Glomerular visceral epithelial cell (primary cell): ENCODE results near the gene MMD.
A peak's percentile ranks its signal among the peaks of the same experiment; 100 is the strongest.
"Not testable (repeated sequence)": the region's sequence is repeated elsewhere in the genome, so short reads cannot be mapped to it uniquely, and the experiment has no call there.

Experiments used
- DNase-seq: peaks from one replicate; pipeline ENCODE4 v3.0.0-alpha.2; 2016; ENCODE audit errors: extremely low spot score

MMD gene

DNA sequence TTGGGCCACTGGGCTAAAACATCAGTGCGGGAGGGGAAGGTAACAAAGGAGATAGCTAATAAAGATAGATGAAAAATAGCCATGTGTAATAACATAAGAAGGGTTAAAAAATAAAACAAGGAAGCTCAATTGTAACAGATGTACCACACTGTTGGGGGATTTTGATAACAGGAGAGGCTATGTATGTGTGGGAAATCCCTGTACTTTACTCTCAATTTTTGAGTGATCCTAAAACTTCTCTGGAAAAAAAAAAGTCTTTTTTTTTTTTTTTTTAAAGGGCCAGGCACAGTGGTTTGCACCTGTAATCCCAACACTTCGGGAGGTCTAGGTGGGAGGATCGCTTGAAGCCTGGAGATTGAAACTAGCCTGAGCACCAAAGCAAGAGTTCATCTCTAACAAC is 1.9 kb upstream of the MMD start:
- no peak for DNase-seq

DNA sequence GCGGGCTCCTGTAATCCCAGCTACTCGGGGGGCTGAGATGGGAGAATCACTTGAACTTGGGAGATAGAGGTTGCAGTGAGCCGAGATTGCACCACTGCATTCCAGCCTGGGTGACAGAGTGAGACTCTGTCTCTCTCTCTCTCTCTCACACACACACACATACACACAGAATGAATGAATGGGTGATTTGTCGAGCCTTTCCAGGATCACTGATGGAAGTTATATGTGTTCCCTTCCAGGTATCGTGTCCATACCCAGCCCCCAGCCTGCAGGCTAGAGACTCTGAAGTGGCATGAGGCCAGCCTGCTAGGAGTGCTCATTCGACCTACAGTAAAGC is 1.2 kb upstream of the MMD start:
- DNase-seq: not testable (repeated sequence)

DNA sequence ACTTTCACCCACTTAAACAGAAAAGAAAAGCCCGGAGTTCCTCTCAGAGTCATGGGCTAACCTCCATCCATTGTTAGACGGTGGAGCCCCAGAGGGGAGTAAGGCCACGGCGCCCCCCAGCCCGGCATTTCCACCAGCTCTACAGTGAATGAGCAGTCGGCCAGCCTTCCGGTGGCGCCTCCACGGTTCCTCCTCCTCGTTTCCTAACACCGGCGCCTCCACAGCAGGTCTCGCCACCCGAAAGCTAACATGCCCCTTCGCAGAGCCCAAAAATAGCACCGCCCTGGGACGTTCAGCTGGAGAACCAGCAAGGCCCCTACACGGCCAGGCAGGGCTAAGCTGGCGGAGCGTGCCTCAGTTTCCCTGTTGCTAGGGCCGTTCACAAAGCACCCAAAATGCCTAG is 858 bp downstream of the MMD start:
- DNase-seq: no peak

DNA sequence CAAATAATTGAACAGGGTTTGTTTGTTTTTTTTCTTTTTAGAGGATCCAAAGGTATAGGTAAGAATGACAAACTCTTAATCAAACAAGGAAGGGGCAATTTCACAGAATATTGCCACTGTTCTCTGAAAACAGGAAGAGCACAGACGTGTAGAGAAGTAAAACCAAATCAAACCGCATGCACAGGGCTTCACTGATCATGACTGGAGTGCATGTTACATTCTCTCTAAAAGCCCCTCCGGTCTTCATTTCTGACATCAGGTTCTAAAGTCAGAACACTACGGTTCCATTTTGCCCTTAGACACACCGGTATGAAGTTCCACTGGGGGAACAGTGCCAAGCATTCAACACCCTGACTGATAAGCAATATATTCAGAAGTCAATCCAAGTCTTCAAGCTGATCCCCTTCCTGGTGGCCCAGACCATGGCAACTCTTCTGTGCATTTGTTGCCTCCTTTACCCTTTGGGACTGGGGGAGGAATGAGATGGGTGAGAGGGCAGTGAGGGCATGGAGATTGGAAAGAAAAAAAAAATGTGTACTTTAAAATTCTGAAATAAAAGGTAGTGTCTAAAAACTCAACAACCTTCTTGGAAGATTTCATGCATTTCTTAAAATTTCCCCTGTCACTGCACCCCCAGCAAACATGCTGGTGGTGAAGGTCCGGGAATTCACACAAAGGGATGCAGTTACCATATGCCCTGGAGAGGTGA is 1.4 kb downstream of the MMD start:
- no peak for DNase-seq

DNA sequence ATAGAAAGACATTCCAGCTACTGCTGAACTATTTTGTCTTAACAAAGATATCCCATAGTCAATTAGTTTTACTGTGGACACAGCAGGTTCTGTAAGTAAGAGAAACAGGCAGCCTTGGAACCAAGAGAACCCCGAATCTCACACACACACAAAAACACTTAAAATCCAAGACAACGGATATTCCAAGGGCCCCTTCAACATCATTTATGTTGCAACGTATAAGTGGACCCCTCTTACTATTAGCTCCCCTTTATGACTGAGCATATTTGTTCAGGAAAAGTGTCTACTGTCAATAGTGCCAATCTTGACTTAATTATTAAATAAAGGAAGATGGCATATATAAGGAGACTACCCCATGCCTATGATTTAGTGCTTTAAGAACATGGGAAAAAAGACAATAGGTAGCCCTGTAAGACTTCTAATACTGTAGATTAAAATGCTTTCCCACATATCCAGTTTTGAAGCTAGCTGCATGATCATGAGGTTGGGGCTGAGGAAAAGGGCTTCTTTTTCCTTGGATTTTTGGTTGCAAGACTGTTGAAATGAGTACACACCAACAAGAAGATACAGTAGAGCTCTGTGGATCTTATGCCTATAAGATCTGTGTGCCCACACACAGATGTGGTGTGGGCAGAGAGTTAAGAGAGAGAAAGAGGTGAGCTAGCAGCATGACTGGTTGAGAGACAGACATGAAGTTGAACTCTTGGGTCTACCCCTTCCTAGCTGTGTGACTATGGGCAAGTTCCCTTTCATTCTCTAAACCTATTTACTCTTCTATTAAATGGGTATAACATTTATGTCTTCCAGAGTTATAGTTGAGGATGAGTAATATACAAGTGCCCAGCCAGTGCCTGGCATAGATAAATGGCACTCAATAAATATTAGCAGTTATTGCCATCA is 3.0 kb downstream of the MMD start:
- DNase-seq: no peak

DNA sequence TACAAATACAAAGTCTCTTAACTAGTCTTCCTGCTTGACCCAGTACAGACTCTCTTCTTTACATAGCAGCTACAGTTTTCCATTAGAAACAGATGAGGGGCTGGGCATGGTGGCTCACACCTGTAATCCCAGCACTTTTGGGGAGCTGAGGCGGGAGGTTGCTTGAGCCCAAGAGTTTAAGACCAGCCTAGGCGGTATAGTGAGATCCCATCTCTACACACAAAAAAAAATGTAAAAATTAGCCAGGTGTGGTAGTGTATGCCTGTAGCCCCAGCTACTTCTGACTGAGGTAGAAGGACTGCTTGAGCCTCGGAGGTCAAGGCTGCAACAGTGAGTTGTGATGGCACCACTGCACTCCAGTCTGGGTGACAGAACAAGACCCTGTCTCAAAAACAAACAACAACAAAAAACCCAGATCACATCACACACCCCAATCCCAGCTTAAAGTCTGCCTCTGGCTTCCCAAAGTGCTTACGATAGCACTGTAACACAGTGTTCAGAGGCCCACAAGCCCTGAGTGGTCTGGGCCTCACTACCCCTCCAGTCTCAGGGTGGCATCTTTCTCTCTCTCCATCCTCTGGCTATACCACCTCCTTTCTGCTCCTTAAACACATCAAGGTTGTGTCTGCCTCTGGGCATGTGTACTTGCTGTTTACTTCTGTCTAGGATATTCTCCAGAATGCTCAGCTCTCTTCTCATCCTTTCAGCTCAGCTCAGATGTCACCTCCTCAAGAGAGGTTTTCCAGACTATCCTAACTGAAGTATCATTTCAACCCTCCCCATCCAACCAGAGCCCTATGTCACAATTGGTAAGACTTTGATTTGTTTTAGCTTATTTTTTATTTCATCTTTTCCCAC is 4.0 kb downstream of the MMD start:
- no peak for DNase-seq

DNA sequence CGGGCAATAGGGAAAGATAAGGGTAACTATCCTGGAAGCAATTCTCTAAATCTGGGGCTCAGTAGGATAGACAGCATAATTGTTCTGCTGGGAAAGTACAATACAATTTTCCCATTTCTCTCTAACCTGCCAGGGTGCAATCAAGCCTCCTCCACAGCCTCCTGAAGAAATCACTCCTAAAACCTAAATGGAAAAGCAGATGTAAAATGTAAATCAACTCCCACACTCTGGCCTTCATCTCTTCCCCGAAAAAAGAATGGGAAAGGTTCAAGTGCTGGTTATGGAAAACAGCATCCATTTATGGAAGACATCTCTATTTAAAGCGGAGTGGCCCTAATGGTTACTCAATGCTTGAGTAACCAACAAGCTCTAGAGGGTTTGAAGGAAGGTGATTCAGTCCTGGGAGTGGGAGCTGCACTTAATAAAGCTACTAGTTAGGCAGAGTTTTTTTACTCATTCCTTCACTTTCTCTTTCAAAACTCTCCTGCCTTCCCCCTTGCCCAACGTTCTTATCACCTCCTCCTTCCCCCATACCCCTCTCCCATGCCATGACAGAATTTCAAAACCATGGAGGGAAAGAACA is 5.1 kb downstream of the MMD start:
- DNase-seq: peak; percentile 22

DNA sequence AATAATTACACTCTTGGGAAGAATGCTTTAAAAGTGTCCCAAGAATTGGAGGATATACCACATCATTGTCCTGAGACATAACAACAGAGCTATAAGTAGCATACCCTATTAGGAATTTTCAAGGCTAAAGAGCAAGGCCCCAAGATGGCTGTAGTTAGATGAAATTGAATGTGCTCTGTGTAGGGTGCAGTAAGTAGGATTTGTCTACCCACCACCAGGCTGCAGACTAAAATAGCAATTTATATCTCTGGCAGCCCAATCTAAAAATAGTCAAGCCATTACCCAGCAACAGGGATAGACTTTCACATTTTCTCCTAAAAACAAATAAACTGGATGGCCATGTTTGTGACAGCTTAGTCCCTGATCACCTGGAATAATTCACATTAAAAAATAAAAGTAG is 5.6 kb downstream of the MMD start:
- no peak for DNase-seq

DNA sequence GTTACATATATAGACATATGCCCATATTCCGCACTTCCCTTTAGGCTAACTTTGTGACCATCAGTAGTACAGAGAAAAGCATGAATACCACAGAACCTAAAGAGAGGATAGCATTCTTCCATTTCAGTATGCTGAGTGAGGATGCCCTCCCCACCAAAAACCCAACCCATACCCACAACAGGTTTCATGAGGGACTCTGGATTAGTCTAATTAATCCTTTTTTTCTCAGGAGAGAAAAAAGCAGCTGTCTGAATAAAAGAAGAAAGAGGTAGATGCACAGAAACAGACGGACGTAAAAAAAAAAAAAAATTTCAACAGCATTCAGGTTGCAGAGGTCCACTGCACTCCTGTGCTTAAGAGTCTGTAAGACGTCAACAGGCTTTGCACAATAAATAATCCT is 6.7 kb downstream of the MMD start:
- no peak for DNase-seq

DNA sequence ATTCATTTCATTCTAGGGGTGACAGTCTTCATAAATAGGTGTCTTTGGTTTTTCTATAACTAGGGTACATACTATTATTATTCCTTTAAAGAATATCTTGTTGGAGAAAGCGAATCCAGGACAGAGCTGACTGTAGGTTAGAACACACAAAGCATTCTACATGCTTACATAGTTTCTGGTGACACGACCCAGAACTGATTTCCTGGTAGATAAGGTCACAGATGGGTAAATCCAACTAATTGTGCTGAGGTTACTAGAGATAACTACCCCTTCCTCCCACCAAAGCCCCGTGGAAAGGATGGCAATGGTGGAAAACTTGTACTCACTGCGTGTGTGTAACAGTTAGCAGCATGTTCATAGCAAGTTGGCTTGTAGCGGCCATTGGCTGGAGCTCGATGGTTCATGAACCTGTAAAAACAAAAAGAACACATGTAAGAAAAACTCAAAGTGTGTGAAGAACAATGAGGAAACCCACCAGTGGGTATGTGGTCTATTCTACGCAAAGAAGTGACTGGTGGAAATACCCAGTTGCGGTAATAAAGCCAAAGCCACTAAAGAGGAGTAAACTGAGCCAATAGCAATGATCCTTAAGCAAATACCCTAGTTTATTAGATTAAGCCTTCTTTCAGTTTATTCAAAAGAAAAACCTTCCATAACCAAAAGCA is 7.7 kb downstream of the MMD start:
- DNase-seq: no peak

DNA sequence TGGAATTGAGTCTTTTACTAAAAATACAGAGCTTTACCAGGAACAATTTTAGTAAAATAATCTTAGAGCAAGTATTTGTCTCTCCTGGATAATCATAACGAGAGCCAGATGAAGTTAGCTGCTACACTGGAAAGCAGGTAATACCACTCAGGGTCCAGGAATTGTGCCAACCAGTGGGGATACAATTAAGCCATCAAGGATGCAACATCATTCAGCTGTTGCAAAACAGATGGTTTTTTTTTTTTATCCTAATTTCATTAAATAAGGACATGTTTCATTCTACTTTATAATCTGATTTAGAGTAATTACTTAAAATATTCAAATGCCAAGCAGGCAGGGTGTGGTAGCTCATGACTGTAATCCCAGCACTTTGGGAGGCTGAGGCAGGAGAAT is 10.2 kb downstream of the MMD start:
- no peak for DNase-seq

DNA sequence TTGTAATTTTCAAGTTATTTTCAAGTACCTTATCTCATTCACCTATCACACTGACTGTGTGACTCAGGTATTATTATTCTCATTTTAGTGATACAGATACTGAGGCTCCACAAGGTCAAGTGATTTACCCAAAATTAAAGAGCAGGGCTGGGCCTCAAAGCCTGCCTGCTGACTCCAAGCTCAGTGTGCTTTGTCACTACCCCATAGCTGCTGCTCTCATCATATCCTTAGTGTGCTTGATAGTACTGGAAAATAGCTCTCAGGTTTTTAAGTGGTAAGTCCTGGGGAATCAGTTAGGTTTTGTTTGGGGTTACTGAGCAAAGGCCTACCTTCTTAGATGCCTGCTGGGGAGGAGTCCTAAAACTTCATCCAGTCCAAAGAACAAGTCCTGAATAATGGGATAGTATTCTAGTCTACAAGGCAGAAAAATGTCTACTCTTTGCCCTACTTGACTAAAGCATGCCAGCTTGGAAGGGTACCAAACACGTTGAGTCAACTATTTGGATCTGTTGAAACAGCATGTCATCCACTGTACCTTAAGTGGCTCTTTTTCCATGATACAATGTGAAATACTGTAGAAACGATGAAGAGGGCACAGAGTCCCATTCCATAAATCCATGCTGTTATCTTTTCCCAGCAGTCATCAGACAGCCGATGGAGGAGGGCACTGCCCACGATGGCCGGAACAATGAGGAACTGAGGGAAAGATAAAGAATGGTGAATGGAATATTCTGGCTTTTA is 10.7 kb downstream of the MMD start:
- DNase-seq: no peak

DNA sequence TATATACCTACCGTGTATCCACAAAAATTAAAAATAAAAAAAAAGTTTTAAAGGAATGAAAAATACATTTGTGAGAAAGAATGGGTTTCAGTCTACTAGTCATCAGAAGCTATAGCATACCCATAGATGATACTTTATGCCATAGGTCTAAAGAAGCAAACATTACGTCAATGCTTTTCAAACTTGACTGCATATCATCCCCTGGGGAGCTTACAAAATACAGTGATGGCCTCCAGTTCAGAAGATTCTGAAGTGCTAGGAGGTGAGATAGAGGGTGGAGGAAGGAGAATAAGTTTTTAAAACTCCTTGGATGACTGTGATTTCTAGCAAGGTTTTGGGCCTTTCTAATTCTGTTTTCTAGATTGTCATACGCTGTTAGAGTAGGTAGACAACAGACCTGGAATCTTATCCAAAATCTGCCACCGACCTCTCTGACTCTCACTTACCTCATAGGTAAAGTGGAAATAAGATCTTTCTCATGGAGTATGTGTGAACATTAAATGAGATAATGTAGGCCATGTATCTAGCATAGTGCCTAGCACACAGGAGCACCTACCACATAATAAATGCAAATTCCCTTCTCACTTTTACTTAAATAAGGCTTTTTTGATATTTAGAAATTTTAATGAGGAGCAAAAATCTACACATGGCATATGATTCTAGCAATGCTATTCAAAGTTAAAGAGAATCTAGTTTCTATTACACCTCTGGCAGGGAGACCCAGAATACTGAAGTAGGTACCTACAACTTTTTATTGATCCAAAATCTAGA is 12.4 kb downstream of the MMD start:
- no peak for DNase-seq

DNA sequence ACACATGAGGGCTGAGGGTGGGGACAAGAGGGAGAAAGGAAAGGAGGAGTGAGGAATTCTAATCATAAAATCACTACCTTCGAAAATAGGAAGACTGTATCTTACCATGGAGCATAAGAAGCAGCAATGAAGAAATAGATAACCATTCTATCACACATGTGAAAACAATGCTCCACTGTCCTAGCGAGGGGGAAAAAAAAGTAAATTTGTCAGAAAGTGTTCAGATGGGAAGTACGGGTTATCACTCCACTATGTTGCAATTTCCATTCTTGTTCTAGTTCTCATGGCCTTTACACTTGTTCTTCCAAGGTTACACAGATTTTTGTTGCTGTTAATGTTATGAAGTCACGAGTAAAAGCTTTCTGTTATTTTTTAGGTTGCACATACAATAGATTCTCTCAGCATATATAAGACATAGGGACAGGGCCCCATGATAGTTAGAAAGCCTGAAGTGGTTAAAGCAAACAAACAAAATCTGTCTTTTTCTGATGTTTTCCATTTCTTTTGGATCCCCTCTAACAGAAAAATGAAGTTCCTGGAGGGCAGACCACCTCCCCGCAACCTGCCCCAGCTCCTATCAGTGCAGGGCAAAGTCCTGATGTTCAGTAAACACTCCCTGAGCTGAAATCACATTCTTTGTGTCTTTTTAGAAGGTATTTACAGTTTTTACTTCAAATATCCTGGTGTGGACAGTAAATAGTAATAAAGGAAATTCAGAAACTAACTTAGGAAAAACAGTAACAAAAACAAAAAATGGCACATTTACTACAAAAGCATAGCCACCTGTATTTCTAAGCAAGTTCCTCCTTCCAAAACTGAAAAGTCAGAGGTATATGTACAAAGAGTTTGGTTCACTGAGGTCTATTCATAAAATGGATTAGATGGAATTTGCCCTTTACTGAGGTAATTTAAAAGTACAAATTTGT is 13.7 kb downstream of the MMD start:
- no peak for DNase-seq

DNA sequence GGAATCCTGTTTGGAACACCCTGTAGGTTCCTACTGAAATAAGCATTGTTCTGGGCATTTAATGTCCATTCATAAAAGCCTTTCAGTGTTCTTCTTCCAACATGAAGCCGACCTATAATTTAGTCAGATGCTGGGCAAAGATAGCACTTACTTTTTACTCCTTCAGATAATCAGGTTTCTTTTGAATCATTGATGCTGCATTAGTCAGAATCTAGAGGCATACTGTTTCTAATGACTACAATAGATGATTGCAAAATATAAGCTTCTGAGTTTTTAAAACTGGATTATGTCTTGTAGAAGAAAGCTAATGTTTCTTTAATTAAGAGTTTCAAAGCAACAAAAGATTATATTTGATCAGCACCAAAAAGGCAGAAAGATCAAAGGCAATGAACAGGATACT is 16.0 kb downstream of the MMD start:
- no peak for DNase-seq

DNA sequence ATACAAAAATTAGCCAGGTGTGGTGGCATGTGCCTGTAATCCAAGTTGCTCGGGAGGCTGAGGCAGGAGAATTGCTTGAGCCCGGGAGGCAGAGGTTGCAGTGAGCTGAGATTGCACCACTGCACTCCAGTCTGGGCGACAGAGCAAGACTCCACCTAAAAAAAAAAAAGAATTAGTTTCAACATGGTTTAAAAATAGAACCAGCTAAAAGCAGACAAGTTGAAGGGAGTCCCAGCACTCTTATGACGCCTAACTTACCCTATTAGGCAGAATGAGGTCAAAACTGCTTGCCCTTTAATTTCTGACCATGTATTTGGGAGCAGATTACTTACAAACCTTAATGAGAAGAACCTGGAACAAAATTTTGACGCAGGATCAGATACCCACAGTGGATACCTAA is 17.4 kb downstream of the MMD start:
- not testable (repeated sequence) for DNase-seq

DNA sequence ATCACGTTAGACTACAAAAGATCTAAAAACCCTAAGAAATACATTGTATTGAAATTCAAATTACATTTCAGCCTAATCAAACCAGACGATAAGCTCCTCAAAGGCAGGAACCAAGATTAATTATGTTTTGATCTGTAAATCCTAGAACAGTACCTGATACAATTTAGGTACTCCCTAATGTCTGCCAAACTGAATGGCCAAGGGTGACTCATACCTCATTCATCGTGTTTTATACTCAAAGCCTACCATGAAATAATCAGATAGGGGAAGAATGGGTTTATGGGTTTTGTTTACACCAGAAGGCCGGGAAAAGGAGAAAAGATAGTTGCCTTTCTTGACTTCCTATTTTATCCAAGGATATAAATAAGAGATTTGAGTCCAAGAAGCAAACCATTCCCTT is 19.3 kb downstream of the MMD start:
- no peak for DNase-seq

DNA sequence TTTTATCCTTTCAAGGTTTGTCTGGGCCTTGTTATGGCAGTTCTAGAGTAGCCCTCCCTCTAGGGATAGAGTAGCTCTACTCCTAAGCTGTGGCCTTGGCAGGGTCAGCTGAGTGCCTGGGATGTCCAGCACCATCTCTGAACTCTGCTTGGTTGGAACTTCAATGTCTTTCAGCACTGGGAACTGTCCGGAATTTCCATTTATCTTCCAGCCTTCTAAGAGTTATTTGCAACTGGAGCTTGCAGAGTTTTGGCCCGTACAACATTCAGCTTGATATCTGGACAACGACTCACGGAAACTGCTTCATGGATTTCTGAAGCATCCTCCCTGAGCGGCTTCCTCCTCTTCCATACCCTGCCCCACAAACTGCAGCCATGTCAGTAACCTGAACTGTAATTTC is 22.9 kb downstream of the MMD start:
- DNase-seq: no peak
